Neural progenitor cell (in vitro differentiated cells): Measurements from ENCODE around the gene ATG10. TPM values are rescaled to one million over a fixed set of nuclear protein-coding genes. Genes with fewer than 3 reads are reported as not detected.
A peak's percentile ranks its signal among the peaks of the same experiment; 100 is the strongest.

Experiments
- DNase-seq: peaks from one replicate; pipeline ENCODE4 v3.0.0-alpha.2; 2016; ENCODE audit warnings: low spot score
- H2AFZ ChIP-seq: fragments of 200-600 bp; sonication (generic); replicated peaks from 2 replicates; pipeline ENCODE4 v1.6.1; 2016; ENCODE audit warnings: antibody characterized with exemption
- H3F3A ChIP-seq: fragments of 200-600 bp; sonication (generic); 2 replicates; pipeline ENCODE4 v1.6.1; 2016; ENCODE audit warnings: antibody characterized with exemption, low read depth
- H3K27ac ChIP-seq: fragments of 200-600 bp; sonication (generic); 2 replicates; pipeline ENCODE4 v1.5.1; 2016; ENCODE audit warnings: mild to moderate bottlenecking
- H3K27me3 ChIP-seq: fragments of 200-600 bp; sonication (generic); 2 replicates; pipeline ENCODE4 v1.6.1; 2016; ENCODE audit warnings: mild to moderate bottlenecking, moderate library complexity
- H3K36me3 ChIP-seq: fragments of 200-600 bp; sonication (generic); 2 replicates; pipeline ENCODE4 v1.5.1; 2016
- H3K4me1 ChIP-seq: fragments of 200-600 bp; sonication (generic); 2 replicates; pipeline ENCODE4 v1.6.1; 2016; ENCODE audit warnings: mixed run types
- H3K4me2 ChIP-seq: fragments of 200-600 bp; sonication (generic); 2 replicates; pipeline ENCODE4 v1.6.1; 2016
- H3K4me3 ChIP-seq: fragments of 200-600 bp; sonication (generic); 2 replicates; pipeline ENCODE4 v1.5.1; 2016
- H3K79me2 ChIP-seq: fragments of 200-600 bp; sonication (generic); 2 replicates; pipeline ENCODE4 v1.6.1; 2016; ENCODE audit warnings: low read depth
- H3K9ac ChIP-seq: fragments of 200-600 bp; sonication (generic); 2 replicates; pipeline ENCODE4 v1.6.1; 2016
- H3K9me3 ChIP-seq: fragments of 200-600 bp; sonication (generic); 2 replicates; pipeline ENCODE4 v1.5.1; 2016; ENCODE audit warnings: low read depth
- H4K20me1 ChIP-seq: fragments of 200-600 bp; sonication (generic); 2 replicates; pipeline ENCODE4 v1.6.1; 2016; ENCODE audit warnings: low read depth
- H3K27ac Mint-ChIP-seq: 3 replicates; pipeline ENCODE4 v1.8.0; 2021; ENCODE audit warnings: mixed read lengths
- H3K27me3 Mint-ChIP-seq: 2 replicates; pipeline ENCODE4 v1.8.0; 2022; ENCODE audit warnings: low read depth, mild to moderate bottlenecking, inconsistent platforms, moderate library complexity, mixed read lengths; ENCODE audit not compliant: insufficient read depth
- H3K36me3 Mint-ChIP-seq: 3 replicates; pipeline ENCODE4 v1.8.0; 2021; ENCODE audit warnings: mixed read lengths
- H3K4me1 Mint-ChIP-seq: 3 replicates; pipeline ENCODE4 v1.8.0; 2021; ENCODE audit warnings: mixed read lengths
- H3K4me3 Mint-ChIP-seq: 3 replicates; pipeline ENCODE4 v1.8.0; 2021; ENCODE audit warnings: mild to moderate bottlenecking, moderate library complexity, mixed read lengths
- H3K9me3 Mint-ChIP-seq: 3 replicates; pipeline ENCODE4 v1.8.0; 2020; ENCODE audit warnings: mixed read lengths
- EZH2 ChIP-seq: fragments of 200-600 bp; sonication (generic); IDR thresholded peaks from 2 replicates; pipeline ENCODE4 v1.6.1; 2017; ENCODE audit warnings: antibody characterized with exemption, mild to moderate bottlenecking, moderate library complexity
- EZH2phosphoT487 ChIP-seq: fragments of 200-600 bp; sonication (generic); IDR thresholded peaks from 2 replicates; pipeline ENCODE4 v1.6.1; 2017; ENCODE audit warnings: antibody characterized with exemption
- total RNA-seq: library from RNA; depleted of rRNA; stranded (reverse); fragments of >200 nt; gene quantifications from 2 replicates; pipeline ENCODE4 v1.2.3, GENCODE V29; 2015; ENCODE audit warnings: low replicate concordance
- TF ChIP-seq, protein P1 (sequence below): fragments of 200-600 bp; sonication (generic); IDR thresholded peaks from 2 replicates; pipeline ENCODE4 v1.5.1; 2017; ENCODE audit warnings: antibody characterized with exemption, mild to moderate bottlenecking

ATG10 gene
- 13.4 and 13.9 TPM in 2 replicates for total RNA-seq

DNA sequence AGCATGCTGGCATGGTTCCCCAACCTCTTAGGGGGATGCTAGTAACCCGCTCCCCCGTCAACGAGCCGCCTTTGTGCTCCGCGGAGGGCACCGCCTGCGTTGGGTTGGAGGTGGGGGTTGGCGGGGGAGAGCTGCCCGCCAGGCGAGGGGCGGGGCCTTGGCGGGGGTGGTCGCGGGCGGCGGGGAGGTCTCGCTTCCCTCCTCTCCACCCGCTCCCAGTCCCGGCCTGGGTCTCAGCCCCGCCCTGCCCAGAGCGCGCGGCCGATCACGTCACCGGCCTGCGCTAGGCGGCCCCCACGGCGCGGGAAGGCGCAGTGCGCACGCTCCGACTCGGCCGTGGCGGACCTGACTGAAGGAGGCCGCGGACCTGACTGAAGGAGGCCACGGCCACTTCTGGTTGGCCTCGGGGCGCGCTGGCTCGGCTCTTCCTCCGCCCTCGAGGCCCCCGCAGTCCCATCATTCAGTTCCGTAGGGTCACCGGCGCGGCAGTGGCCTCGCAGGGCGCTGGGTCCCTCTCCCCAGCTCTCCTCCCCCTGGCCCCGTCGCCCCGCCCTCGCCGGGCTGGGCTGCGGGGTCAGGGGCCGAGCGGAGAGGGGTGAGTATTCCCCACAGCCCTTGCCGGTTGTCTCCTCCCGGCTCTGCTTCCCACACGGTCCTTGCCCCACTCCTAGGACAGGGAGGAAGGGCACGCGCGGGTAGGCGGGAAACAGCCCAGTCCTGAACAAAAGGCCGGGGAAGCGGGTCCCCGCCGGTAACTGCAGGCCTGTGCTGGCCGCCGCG is at the start of gene ATG10:
TSS of gene ATG10 (plus strand) at position 312 of the 780 bp plus-strand sequence. CDS start 15,548 bp downstream, outside the sequence.
- H3K9ac ChIP-seq = peak within 1 kb of the TSS; percentile 93
- H3K36me3 Mint-ChIP-seq = peaks cover 3% of the 10 kb centered on the region

DNA sequence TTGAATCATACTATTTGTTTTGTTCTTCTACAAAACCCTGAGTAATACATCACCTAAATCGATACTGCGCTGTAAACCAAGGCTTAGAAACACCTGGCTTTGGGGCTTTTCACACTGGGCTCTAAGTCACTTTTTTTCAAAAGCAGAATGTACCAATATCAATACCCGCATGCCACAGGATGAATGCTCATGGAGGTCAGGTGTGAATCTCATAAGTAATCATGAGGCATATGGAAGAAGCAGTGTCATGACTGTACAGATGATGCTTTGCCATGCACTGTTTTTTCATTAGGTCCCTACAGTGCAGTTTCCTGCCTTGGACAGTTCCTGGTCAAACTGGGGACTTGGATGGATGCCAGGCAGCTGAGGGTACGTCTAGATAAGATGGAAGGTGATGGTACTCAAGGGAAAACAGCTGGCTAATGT is 49.0 kb upstream of the ATG10 start:
- Mint-ChIP-seq H3K36me3 (no peaks in the 10 kb centered on the region), H3K9me3 (peaks cover 5% of the 10 kb centered on the region), H3K27me3 (peaks cover 2% of the 10 kb centered on the region), H3K4me1 (peaks cover 7% of the 10 kb centered on the region), H3K27ac (no peak overlapping the region), H3K4me3 (no peak overlapping the region)
- H3K27me3 ChIP-seq = no peaks in the 10 kb centered on the region
- H3K36me3 ChIP-seq = no peaks in the 10 kb centered on the region
- TF ChIP-seq EZH2phosphoT487 (no peak), EZH2 (no peak)
- TF ChIP-seq, protein P1, sequence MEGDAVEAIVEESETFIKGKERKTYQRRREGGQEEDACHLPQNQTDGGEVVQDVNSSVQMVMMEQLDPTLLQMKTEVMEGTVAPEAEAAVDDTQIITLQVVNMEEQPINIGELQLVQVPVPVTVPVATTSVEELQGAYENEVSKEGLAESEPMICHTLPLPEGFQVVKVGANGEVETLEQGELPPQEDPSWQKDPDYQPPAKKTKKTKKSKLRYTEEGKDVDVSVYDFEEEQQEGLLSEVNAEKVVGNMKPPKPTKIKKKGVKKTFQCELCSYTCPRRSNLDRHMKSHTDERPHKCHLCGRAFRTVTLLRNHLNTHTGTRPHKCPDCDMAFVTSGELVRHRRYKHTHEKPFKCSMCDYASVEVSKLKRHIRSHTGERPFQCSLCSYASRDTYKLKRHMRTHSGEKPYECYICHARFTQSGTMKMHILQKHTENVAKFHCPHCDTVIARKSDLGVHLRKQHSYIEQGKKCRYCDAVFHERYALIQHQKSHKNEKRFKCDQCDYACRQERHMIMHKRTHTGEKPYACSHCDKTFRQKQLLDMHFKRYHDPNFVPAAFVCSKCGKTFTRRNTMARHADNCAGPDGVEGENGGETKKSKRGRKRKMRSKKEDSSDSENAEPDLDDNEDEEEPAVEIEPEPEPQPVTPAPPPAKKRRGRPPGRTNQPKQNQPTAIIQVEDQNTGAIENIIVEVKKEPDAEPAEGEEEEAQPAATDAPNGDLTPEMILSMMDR = no peak
- H4K20me1 ChIP-seq = no peaks in the 10 kb centered on the region
- H3K4me2 ChIP-seq = peak overlapping the region; percentile 58
- H3K27ac ChIP-seq = no peak overlapping the region
- H3K79me2 ChIP-seq = no peaks in the 10 kb centered on the region
- H3K4me1 ChIP-seq = peaks cover 25% of the 10 kb centered on the region
- no peak for DNase-seq
- no peak overlapping the region for H3K4me3 ChIP-seq
- H2AFZ ChIP-seq = no peak overlapping the region
- no peaks in the 10 kb centered on the region for H3K9me3 ChIP-seq
- no peaks in the 10 kb centered on the region for H3F3A ChIP-seq
- no peak overlapping the region for H3K9ac ChIP-seq

More for the DNA sequence above, at the start of gene ATG10:
- Histone ChIP-seq H3K27me3 (no peaks in the 10 kb centered on the region), H3K36me3 (no peaks in the 10 kb centered on the region), H2AFZ (peak within 1 kb of the TSS; percentile 90), H3K79me2 (peaks cover 17% of the 10 kb centered on the region), H3K9me3 (no peaks in the 10 kb centered on the region), H3K4me1 (peaks cover 35% of the 10 kb centered on the region), H4K20me1 (no peaks in the 10 kb centered on the region), H3K4me2 (peak within 1 kb of the TSS; percentile 84), H3K27ac (peak within 1 kb of the TSS; percentile 99), H3F3A (peaks cover 24% of the 10 kb centered on the region), H3K4me3 (peak within 1 kb of the TSS; percentile 62)
- Mint-ChIP-seq H3K4me1 (peaks cover 31% of the 10 kb centered on the region), H3K4me3 (peak within 1 kb of the TSS; percentile 84), H3K27ac (peak within 1 kb of the TSS; percentile 96), H3K27me3 (peaks cover 3% of the 10 kb centered on the region), H3K9me3 (peaks cover 2% of the 10 kb centered on the region)
- TF ChIP-seq EZH2phosphoT487 (no peak), EZH2 (no peak)
- TF ChIP-seq, protein P1 = no peak
- peak; percentile 97 for DNase-seq

DNA sequence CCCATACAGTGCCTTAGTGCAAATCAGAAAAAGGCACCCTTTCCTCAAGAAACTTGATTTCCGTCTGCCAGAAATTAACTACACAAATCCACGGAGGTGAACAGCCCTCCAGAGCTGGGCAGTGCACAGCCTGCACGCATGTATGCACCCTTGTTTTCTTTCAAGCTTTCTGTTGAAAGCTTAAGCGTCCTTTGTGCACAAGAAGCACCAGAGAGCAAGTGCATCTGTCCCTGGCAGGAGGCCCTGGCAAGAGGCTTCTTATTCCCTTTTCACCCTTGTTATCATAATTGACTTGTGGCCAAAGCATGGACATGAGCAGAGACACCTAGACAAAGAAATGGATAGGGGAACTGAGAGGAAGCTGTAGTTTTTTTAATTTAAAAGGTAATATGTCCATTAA is 47.4 kb upstream of the ATG10 start:
- H3K27me3 Mint-ChIP-seq = peaks cover 2% of the 10 kb centered on the region
- TF ChIP-seq EZH2 (no peak), EZH2phosphoT487 (no peak)
- TF ChIP-seq, protein P1 = no peak
- H2AFZ ChIP-seq = peak overlapping the region; percentile 76

More for the DNA sequence above, 47.4 kb upstream of the ATG10 start:
- DNase-seq = peak; percentile 38
- H3K9me3 Mint-ChIP-seq = peaks cover 5% of the 10 kb centered on the region
- H3K27me3 ChIP-seq = no peaks in the 10 kb centered on the region
- no peaks in the 10 kb centered on the region for H3K36me3 Mint-ChIP-seq
- no peak overlapping the region for H3K27ac Mint-ChIP-seq
- H3K4me3 ChIP-seq = no peak overlapping the region
- no peaks in the 10 kb centered on the region for H3K9me3 ChIP-seq
- no peak overlapping the region for H3K4me3 Mint-ChIP-seq
- H3K79me2 ChIP-seq = no peaks in the 10 kb centered on the region
- peaks cover 7% of the 10 kb centered on the region for H3K4me1 Mint-ChIP-seq
- H3K4me1 ChIP-seq = peaks cover 25% of the 10 kb centered on the region
- no peak overlapping the region for H3K27ac ChIP-seq
- H3K4me2 ChIP-seq = peak overlapping the region; percentile 58
- no peaks in the 10 kb centered on the region for H4K20me1 ChIP-seq
- H3F3A ChIP-seq = no peaks in the 10 kb centered on the region
- no peak overlapping the region for H3K9ac ChIP-seq
- no peaks in the 10 kb centered on the region for H3K36me3 ChIP-seq
